Measurements from ENCODE around the gene KRT32. TPM values are rescaled to one million over a fixed set of nuclear protein-coding genes. Genes with fewer than 3 reads are reported as not detected.

The KRT32 gene
- total RNA-seq, 2 donors from 2014 or later, result 0.23 TPM; not detected in 1

DNA sequence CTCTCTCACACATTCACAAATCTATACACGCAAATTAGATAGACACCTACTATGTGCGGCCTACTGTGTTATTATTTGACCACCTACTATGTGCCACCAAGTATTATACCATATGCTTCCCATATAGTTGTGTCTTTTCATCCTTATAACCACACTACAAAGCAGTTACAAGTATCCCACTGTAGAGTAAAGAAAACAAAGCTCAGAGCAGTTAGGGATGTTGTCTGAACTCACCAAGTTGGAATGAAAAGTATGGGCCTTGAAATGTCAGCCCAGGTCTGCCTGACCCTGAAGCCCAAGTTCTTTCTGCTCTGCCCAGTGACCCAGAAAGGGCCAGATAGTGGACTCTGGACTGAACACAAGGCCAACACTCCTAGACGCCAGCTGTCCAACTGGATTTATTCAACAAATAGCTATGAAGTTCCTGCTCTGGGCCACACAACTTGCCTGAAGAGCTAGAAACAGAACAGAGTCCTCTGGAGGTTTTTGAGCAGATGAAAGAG is 51.3 kb downstream of the KRT32 start:
- intact Hi-C loops (cut with DNase I), result no loop called here
- no peak for DNase-seq (ENCODE audit: low spot score)

- DNase-seq (ENCODE audit: low spot score), result no peak
- intact Hi-C loops (cut with DNase I), result no loop called here
Observed at GRCh38 chr17:41415411-41415810, 51.8 kb downstream of the KRT32 start.

GRCh38 chr17:41413982-41414381 is 53.2 kb downstream of the KRT32 start:
- intact Hi-C loops (cut with DNase I), result no loop called here
- no peak for DNase-seq (ENCODE audit: low spot score)

- no peak for DNase-seq (ENCODE audit: low spot score)
- intact Hi-C loops (cut with DNase I), result no loop called here
Observed at GRCh38 chr17:41413353-41413957, 53.7 kb downstream of the KRT32 start.

DNA sequence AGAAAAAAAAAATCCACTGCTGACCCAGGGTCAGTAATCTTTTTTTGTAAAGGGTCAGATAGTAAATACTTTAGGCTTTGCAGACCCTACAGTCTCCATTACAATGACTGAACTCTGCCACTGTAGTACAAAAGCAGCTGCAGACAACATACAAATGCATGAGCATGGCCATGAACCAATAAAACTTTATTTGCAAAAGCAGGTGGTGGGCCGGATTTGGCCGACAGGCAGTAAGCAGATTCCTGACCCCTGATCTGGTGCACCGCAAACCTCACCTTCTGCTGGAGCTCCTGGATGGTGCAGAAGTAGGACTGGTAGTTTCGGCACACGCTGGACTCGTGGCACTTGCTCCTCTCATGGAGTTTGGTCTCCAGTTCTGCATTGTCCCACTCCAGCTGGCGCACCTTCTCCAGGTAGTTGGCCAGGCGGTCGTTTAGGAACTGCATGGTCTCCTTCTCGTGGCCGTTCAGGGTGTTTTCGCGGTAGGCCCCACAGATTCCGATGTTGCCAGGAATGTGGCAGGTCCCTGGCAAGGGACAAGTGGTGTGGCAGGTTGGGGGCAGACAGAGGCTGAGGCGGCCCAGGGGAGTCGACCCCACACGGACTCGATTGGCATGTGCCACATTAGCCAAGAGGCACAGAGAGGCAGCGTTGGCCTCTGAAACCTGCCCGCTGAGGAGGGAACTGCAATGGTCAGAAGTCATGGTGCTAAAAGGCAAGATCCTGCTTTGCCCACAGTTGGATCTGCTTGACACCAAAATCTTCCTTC is 55.9 kb downstream of the KRT32 start:
- DNase-seq (ENCODE audit: low spot score), result no peak
- intact Hi-C loops (cut with DNase I), result no loop called here

Small RNA genes lying within 50 kb of the gene (microRNA-seq; reads per million reads assigned to microRNA genes)
- gene MIR6510 (ENCODE audit: borderline microRNAs expressed in 2 of 2), result 0 reads per million in 2 donors

Other genes with a start within 250 kb of the KRT32 start
- not detected for gene KRTAP9-2, start 240.7 kb downstream of the KRT32 start, total RNA-seq
- gene KRTAP9-3, start 234.9 kb downstream of the KRT32 start, total RNA-seq, result not detected
- gene KRTAP9-8, start 229.4 kb downstream of the KRT32 start, total RNA-seq, result not detected
- not detected for gene KRTAP9-4, start 217.7 kb downstream of the KRT32 start, total RNA-seq
- not detected for gene KRTAP9-9, start 212.0 kb downstream of the KRT32 start, total RNA-seq
- not detected for gene KRTAP9-6, start 202.0 kb downstream of the KRT32 start, total RNA-seq
- gene KRTAP9-7, start 191.7 kb downstream of the KRT32 start, total RNA-seq, result not detected
- gene KRTAP29-1, start 164.5 kb downstream of the KRT32 start, total RNA-seq, result not detected
- not detected for gene KRTAP16-1, start 158.1 kb downstream of the KRT32 start, total RNA-seq
- gene KRTAP17-1, start 151.7 kb downstream of the KRT32 start, total RNA-seq, result not detected
- not detected for gene KRT33A, start 116.6 kb downstream of the KRT32 start, total RNA-seq
- not detected for gene KRT33B, start 97.6 kb downstream of the KRT32 start, total RNA-seq
- not detected for gene KRT34, start 85.1 kb downstream of the KRT32 start, total RNA-seq
- not detected for gene KRT31, start 69.8 kb downstream of the KRT32 start, total RNA-seq
- not detected for gene KRT37, start 42.8 kb downstream of the KRT32 start, total RNA-seq
- not detected for gene KRT38, start 26.4 kb downstream of the KRT32 start, total RNA-seq
- not detected for gene KRT35, start 13.8 kb upstream of the KRT32 start, total RNA-seq
- not detected for gene KRT36, start 22.5 kb upstream of the KRT32 start, total RNA-seq
- not detected for gene KRT13, start 38.2 kb upstream of the KRT32 start, total RNA-seq
- not detected for gene KRT15, start 51.5 kb upstream of the KRT32 start, total RNA-seq
- gene KRT19, start 60.9 kb upstream of the KRT32 start, total RNA-seq, result 1 to 10 TPM; 1.6 to 3.6 TPM
- not detected for gene KRT9, start 104.7 kb upstream of the KRT32 start, total RNA-seq
- 1 to 10 TPM; 1.3 to 2.0 TPM for gene KRT14, start 119.5 kb upstream of the KRT32 start, total RNA-seq
- gene KRT16, start 145.4 kb upstream of the KRT32 start, total RNA-seq, result not detected
- gene KRT17, start 157.2 kb upstream of the KRT32 start, total RNA-seq, result 1 to 10 TPM; 2.8 to 5.1 TPM
- 100 to 1,000 TPM; 694 to 760 TPM for gene EIF1, start 221.5 kb upstream of the KRT32 start, total RNA-seq
- not detected for gene GAST, start 244.9 kb upstream of the KRT32 start, total RNA-seq